Testis (tissue), 2 donors: ENCODE measurements around the gene MDM4.

Experiments used
- CTCF ChIP-seq, 3 experiments: fragments of 450-650 bp in 2 of 3; fragments of 200-600 bp in 1 of 3; sonication (generic) in 1 of 3; IDR thresholded peaks; one replicate each; pipeline ENCODE4 v1.5.1; 2016 to 2019; ENCODE audit warnings: antibody characterized with exemption in 3 of 3, mild to moderate bottlenecking in 2 of 3, moderate library complexity in 1 of 3
- POLR2A ChIP-seq: fragments of 450-650 bp; IDR thresholded peaks from one replicate; pipeline ENCODE4 v1.6.1; 2017; ENCODE audit warnings: antibody characterized with exemption, mild to moderate bottlenecking, moderate library complexity

- TF ChIP-seq CTCF (IDR thresholded peaks at IDR 0.05) (no peak), POLR2A (no peak)
Observed at GRCh38 chr1:204472660-204473059, 43.5 kb upstream of the MDM4 start.
